H1 (cell line): ENCODE measurements around the gene PFN4. TPM values are rescaled to one million over a fixed set of nuclear protein-coding genes. Genes with fewer than 3 reads are reported as not detected.

Experiments used
- BACH1 ChIP-seq: IDR thresholded peaks from 2 replicates; pipeline ENCODE4 v1.6.1; 2012; ENCODE audit warnings: low read length, improper control_type of control experiment
- CBX5 ChIP-seq: fragments of 300-800, 300-1000 bp; sonication (generic); IDR thresholded peaks from 2 replicates; pipeline ENCODE4 v1.7.1; 2016; ENCODE audit warnings: antibody characterized with exemption, low read length, low read depth
- CHD1 ChIP-seq: IDR thresholded peaks from 2 replicates; pipeline ENCODE4 v1.6.1; 2012; ENCODE audit warnings: low read depth, low read length, improper control_type of control experiment
- CTBP2 ChIP-seq: IDR thresholded peaks from 2 replicates; pipeline ENCODE4 v1.7.0; 2011; ENCODE audit warnings: borderline replicate concordance, mild to moderate bottlenecking, moderate library complexity, mixed read lengths, low read length; ENCODE audit not compliant: insufficient read depth, insufficient read length
- GTF2F1 ChIP-seq: IDR thresholded peaks from 2 replicates; pipeline ENCODE4 v1.6.1; 2012; ENCODE audit warnings: low read depth, low read length, improper control_type of control experiment, borderline replicate concordance
- HDAC2 ChIP-seq, 2 experiments: fragments of 300-600 bp in 1 of 2; sonication (generic) in 1 of 2; IDR thresholded peaks; 2 replicates each; pipeline ENCODE4 v1.6.1; 2011 to 2012; ENCODE audit warnings: low read depth in 2 of 2, low read length in 2 of 2, mild to moderate bottlenecking in 2 of 2, moderate library complexity in 2 of 2, borderline replicate concordance in 1 of 2, inconsistent platforms in 1 of 2
- NRF1 ChIP-seq: IDR thresholded peaks from 2 replicates; pipeline ENCODE4 v1.6.1; 2011; ENCODE audit warnings: mild to moderate bottlenecking, low read depth, low read length, improper control_type of control experiment
- PHF8 ChIP-seq: fragments of 200-600 bp; sonication (generic); conservative IDR thresholded peaks from 2 replicates; pipeline ENCODE4 v1.7.1; 2012; ENCODE audit warnings: low read depth, mild to moderate bottlenecking, inconsistent platforms, low read length, moderate library complexity
- RAD21 ChIP-seq, 2 experiments: IDR thresholded peaks in 1 of 2; conservative IDR thresholded peaks in 1 of 2; 2 replicates each; pipeline ENCODE4 v1.6.1; 2011; ENCODE audit warnings: low read depth in 2 of 2, low read length in 2 of 2, improper control_type of control experiment in 1 of 2, inconsistent platforms in 1 of 2, mild to moderate bottlenecking in 1 of 2, moderate library complexity in 1 of 2
- RFX5 ChIP-seq: IDR thresholded peaks from 2 replicates; pipeline ENCODE4 v1.6.1; 2011; ENCODE audit warnings: low read depth, low read length, improper control_type of control experiment, borderline replicate concordance
- RNF2 ChIP-seq: fragments of 200-900, 300-1000 bp; sonication (generic); IDR thresholded peaks from 2 replicates; pipeline ENCODE4 v1.7.1; 2016; ENCODE audit warnings: borderline replicate concordance, low read depth, mild to moderate bottlenecking, antibody characterized with exemption, low read length; ENCODE audit not compliant: poor library complexity, severe bottlenecking; ENCODE audit errors: missing control alignments
- SP2 ChIP-seq: IDR thresholded peaks from 2 replicates; pipeline ENCODE4 v1.6.1; 2012; ENCODE audit warnings: mild to moderate bottlenecking, low read length, inconsistent platforms
- SRF ChIP-seq: IDR thresholded peaks from 2 replicates; pipeline ENCODE4 v1.6.1; 2011; ENCODE audit warnings: mild to moderate bottlenecking, low read depth, low read length, moderate library complexity
- TAF1 ChIP-seq: IDR thresholded peaks from 2 replicates; pipeline ENCODE4 v1.6.1; 2011; ENCODE audit warnings: mild to moderate bottlenecking, low read depth, low read length
- YY1 ChIP-seq: IDR thresholded peaks from 2 replicates; pipeline ENCODE4 v1.6.1; 2011; ENCODE audit warnings: low read depth, mild to moderate bottlenecking, low read length
- ZNF274 ChIP-seq: IDR thresholded peaks from 2 replicates; pipeline ENCODE4 v1.7.0; 2012; ENCODE audit warnings: low read length, borderline replicate concordance; ENCODE audit errors: extremely low read depth
- polyA plus RNA-seq, 7 experiments: library from polyadenylated mRNA; depleted of rRNA in 3 of 7; stranded (reverse) in 5 of 7; unstranded in 2 of 7; fragments of >200 nt in 5 of 7; fragments of 200-250 nt in 2 of 7; gene quantifications; 1 replicate in 5 of 7; 2 replicates in 1 of 7; 4 replicates in 1 of 7; pipeline versions ENCODE4 v1.2.1 to v1.2.3, GENCODE V29; 2011 to 2013; ENCODE audit warnings: missing spikeins in 2 of 7, mixed read lengths in 2 of 7
- total RNA-seq: library from RNA; stranded (reverse); fragmentation: NEBNext Ultra II Directional; extraction: Animal tissue kit (Norgen Biotek cat#: 25700); gene quantifications from 2 replicates; pipeline ENCODE4 v1.2.1, GENCODE V29; 2021
- TF ChIP-seq, protein P1 (sequence below): IDR thresholded peaks from 2 replicates; pipeline ENCODE4 v1.6.1; 2011; ENCODE audit warnings: low read depth, mild to moderate bottlenecking, low read length; ENCODE audit not compliant: insufficient read depth
- TF ChIP-seq, protein P2 (sequence below), 3 experiments: IDR thresholded peaks; 1 replicate in 2 of 3; 2 replicates in 1 of 3; pipeline versions ENCODE4 v1.5.1 to v1.6.1; 2011; ENCODE audit warnings: low read length in 3 of 3, mild to moderate bottlenecking in 3 of 3, inconsistent platforms in 2 of 3, low read depth in 1 of 3, moderate library complexity in 1 of 3; ENCODE audit not compliant: insufficient read depth in 1 of 3; ENCODE audit errors: control extremely low read depth in 1 of 3
- TF ChIP-seq, protein P3 (sequence below): IDR thresholded peaks from 2 replicates; pipeline ENCODE4 v1.6.1; 2012; ENCODE audit warnings: inconsistent platforms
- TF ChIP-seq, protein P4 (sequence below): IDR thresholded peaks from 2 replicates; pipeline ENCODE4 v1.6.1; 2012; ENCODE audit warnings: inconsistent platforms

Gene PFN4
- total and polyA plus RNA-seq, 2 of the 8 experiments (the other 6 are each of a cell fraction or from before 2014, with no cell fraction given): not detected

DNA sequence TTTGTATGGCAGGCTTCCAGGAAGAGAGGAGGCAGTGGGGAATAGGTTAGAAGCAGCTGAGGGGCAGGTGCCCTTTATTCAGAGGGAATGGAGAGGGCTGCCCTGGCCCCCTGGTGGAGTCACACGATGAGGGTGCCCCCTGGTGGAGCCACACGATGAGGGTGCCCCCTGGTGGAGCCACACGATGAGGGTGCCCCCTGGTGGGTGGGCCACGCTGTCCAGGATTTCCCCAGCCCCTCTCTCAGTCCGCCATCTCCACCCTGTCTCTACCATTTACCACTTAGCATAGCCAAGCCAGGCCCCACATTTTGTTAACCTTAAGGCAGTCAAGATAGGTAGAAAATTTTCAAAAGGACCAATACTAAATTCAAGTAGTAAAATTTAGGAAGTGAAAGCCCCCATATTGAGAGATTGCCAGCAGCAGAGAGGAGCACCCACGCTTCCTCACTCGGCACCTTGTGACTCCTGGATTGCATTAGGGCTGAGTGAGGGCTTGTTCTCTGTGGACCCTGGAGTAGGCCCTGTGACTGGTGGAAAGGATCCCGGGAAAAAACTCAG, 41.4 kb upstream of the PFN4 start (continued):
- TF ChIP-seq, protein P1, sequence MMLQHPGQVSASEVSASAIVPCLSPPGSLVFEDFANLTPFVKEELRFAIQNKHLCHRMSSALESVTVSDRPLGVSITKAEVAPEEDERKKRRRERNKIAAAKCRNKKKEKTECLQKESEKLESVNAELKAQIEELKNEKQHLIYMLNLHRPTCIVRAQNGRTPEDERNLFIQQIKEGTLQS: no peak
- TF ChIP-seq GTF2F1: no peak
- TF ChIP-seq RAD21 (IDR thresholded peaks at IDR 0.05 in 1 of 2, conservative IDR thresholded peaks at IDR 0.05 in 1 of 2; ENCODE audit: low read depth in 2 of 2, low read length in 2 of 2): peak; percentile 74 to 80
- no peak for TF ChIP-seq TAF1
- no peak for TF ChIP-seq YY1
- TF ChIP-seq SRF: no peak
- TF ChIP-seq HDAC2 (IDR thresholded peaks at IDR 0.05; ENCODE audit: borderline replicate concordance in 1 of 2, low read depth in 2 of 2, low read length in 2 of 2): no peak
- TF ChIP-seq RNF2: no peak
- TF ChIP-seq CBX5: no peak
- TF ChIP-seq, protein P2, sequence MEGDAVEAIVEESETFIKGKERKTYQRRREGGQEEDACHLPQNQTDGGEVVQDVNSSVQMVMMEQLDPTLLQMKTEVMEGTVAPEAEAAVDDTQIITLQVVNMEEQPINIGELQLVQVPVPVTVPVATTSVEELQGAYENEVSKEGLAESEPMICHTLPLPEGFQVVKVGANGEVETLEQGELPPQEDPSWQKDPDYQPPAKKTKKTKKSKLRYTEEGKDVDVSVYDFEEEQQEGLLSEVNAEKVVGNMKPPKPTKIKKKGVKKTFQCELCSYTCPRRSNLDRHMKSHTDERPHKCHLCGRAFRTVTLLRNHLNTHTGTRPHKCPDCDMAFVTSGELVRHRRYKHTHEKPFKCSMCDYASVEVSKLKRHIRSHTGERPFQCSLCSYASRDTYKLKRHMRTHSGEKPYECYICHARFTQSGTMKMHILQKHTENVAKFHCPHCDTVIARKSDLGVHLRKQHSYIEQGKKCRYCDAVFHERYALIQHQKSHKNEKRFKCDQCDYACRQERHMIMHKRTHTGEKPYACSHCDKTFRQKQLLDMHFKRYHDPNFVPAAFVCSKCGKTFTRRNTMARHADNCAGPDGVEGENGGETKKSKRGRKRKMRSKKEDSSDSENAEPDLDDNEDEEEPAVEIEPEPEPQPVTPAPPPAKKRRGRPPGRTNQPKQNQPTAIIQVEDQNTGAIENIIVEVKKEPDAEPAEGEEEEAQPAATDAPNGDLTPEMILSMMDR (IDR thresholded peaks at IDR 0.05; ENCODE audit: control extremely low read depth in 1 of 3, insufficient read depth in 1 of 3, low read depth in 1 of 3, low read length in 3 of 3): peak; percentile 75 to 99 (median 77)
- no peak for TF ChIP-seq BACH1
- TF ChIP-seq, protein P3, sequence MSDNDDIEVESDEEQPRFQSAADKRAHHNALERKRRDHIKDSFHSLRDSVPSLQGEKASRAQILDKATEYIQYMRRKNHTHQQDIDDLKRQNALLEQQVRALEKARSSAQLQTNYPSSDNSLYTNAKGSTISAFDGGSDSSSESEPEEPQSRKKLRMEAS: peak; percentile 46; the same call in 1 of the 2 replicates
- no peak for TF ChIP-seq CHD1
- TF ChIP-seq ZNF274: no peak
- no peak for TF ChIP-seq SP2
- no peak for TF ChIP-seq PHF8
- TF ChIP-seq CTBP2: no peak
- TF ChIP-seq RFX5: no peak
- no peak for TF ChIP-seq NRF1
- TF ChIP-seq, protein P4, sequence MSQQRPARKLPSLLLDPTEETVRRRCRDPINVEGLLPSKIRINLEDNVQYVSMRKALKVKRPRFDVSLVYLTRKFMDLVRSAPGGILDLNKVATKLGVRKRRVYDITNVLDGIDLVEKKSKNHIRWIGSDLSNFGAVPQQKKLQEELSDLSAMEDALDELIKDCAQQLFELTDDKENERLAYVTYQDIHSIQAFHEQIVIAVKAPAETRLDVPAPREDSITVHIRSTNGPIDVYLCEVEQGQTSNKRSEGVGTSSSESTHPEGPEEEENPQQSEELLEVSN: peak; percentile 36; the same call in 1 of the 2 replicates
